Erythroblast (primary cell): ENCODE data around the gene SLC1A3.

Experiments used
- GATA1 ChIP-seq: IDR thresholded peaks from 2 replicates; pipeline ENCODE4 v1.6.1; 2011; ENCODE audit warnings: low read depth, mild to moderate bottlenecking, control low read depth, low read length, moderate library complexity
- POLR2A ChIP-seq: IDR thresholded peaks from 2 replicates; pipeline ENCODE4 v1.6.1; 2011; ENCODE audit warnings: mild to moderate bottlenecking, low read length

DNA sequence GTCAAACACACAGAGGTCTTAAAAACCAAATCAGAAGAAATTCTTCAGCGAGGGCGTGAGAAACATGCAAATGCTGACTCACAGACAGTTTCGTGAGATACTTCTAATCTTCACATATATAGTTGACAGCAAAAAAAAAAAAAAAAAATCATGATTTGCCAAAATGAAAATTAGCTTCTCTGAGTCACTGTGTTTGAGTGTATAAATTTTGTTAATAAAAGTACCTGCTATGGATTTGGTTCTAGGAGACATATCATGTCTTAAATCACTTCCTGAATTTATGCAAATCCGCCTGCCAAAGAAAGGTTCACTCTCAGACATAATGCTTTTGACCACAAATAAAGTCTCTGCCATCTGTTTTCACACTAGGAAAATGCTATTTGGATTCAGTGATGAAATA, 114.3 kb downstream of the SLC1A3 start:
- TF ChIP-seq POLR2A (no peak), GATA1 (no peak)
